Measurements from ENCODE around the gene IL1RAPL2. TPM values are rescaled to one million over a fixed set of nuclear protein-coding genes. Genes with fewer than 3 reads are reported as not detected.

Gene IL1RAPL2
- total and polyA plus RNA-seq, 2 donors (not counting 1 experiment from before 2014, with no cell fraction given) = not detected

DNA sequence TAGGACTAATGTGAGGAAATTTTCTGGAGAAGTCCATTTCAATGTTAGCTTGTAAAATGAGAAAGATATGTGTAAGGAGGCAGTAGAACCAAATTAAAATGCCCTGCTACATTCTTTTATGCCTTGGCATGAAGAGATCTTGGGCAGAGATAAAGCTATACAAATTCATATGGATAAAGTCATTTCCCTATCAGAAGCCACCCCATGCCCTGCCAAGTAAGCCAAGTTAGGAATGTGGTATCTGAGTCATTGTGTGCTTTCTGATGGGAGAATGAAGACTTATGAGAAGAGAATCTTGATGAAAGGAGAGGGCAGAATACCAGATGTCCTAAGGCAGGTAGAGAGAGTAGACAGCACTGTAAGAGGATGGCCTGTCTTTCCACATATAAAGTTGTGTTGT is 570.8 kb downstream of the IL1RAPL2 start:
- DNase-seq (no peak), ATAC-seq (ENCODE audit: low read depth) (no peak)
- Mint-ChIP-seq H3K27ac (no peak overlapping the region), H3K9me3 (ENCODE audit: insufficient read depth) (no peaks in the 10 kb centered on the region), H3K27me3 (no peaks in the 10 kb centered on the region), H3K4me3 (no peak overlapping the region), H3K4me1 (no peaks in the 10 kb centered on the region)
- Histone ChIP-seq H3K36me3 (replicated peaks in 1 of 2; ENCODE audit: control extremely low read depth in 1 of 2, control insufficient read depth in 1 of 2, extremely low read depth in 1 of 2, insufficient read depth in 2 of 2, low read length in 1 of 2) (no peaks in the 10 kb centered on the region), H3K4me1 (ENCODE audit: control insufficient read depth in 2 of 2, insufficient read depth in 2 of 2, low read length in 2 of 2) (no peaks in the 10 kb centered on the region), H3K27ac (ENCODE audit: low read length in 2 of 2) (no peak overlapping the region), H4K20me1 (ENCODE audit: control insufficient read depth, insufficient read depth, low read length, poor library complexity, severe bottlenecking) (no peaks in the 10 kb centered on the region), H3K9ac (ENCODE audit: low read length) (no peak overlapping the region), H3K4me2 (replicated peaks; ENCODE audit: low read depth, low read length, poor library complexity, severe bottlenecking) (no peak overlapping the region), H3K9me3 (ENCODE audit: control extremely low read depth in 1 of 3, control insufficient read depth in 2 of 3, insufficient read depth in 1 of 3, low read length in 2 of 3) (no peaks in the 10 kb centered on the region), H3K79me2 (ENCODE audit: control insufficient read depth, insufficient read depth, low read length) (no peaks in the 10 kb centered on the region), H3K4me3 (ENCODE audit: control extremely low read depth in 1 of 5, extremely low read depth in 1 of 5, insufficient read depth in 1 of 5, low read depth in 2 of 5, low read length in 4 of 5) (no peak overlapping the region), H3K27me3 (replicated peaks in 1 of 4; ENCODE audit: control extremely low read depth in 1 of 4, control insufficient read depth in 3 of 4, insufficient read depth in 4 of 4, low read length in 3 of 4) (no peaks in the 10 kb centered on the region), H2AFZ (ENCODE audit: insufficient read depth, low read depth, low read length, poor library complexity, severe bottlenecking) (no peak overlapping the region)
- intact Hi-C loops (cut with micrococcal nuclease) = no loop called here
- TF ChIP-seq EZH2 (IDR thresholded peaks at IDR 0.05; ENCODE audit: borderline replicate concordance, insufficient read depth, low read depth, low read length, poor library complexity, severe bottlenecking) = no peak
- TF ChIP-seq CTCF (IDR thresholded peaks at IDR 0.05) = no peak
- ChIA-PET CTCF (no interaction called here), POLR2A (no interaction called here)

GRCh38 chrX:105150036-105150435 is 584.0 kb downstream of the IL1RAPL2 start:
- no peak overlapping the region for H3K27ac ChIP-seq (ENCODE audit: low read length in 2 of 2)
- no peak overlapping the region for H3K9ac ChIP-seq (ENCODE audit: low read length)
- H3K4me2 ChIP-seq (replicated peaks; ENCODE audit: low read depth, low read length, poor library complexity, severe bottlenecking) = no peak overlapping the region
- H3K27me3 ChIP-seq (replicated peaks in 1 of 4; ENCODE audit: control extremely low read depth in 1 of 4, control insufficient read depth in 3 of 4, insufficient read depth in 4 of 4, low read length in 3 of 4) = no peaks in the 10 kb centered on the region
- CTCF ChIA-PET = no interaction called here
- no CpG with 5 or more reads among the region's 1 CpG for WGBS (ENCODE audit: insufficient coverage)
- H3K9me3 ChIP-seq (ENCODE audit: control extremely low read depth in 1 of 3, control insufficient read depth in 2 of 3, insufficient read depth in 1 of 3, low read length in 2 of 3) = no peaks in the 10 kb centered on the region
- DNase-seq (no peak), ATAC-seq (ENCODE audit: low read depth) (no peak)
- no peaks in the 10 kb centered on the region for H4K20me1 ChIP-seq (ENCODE audit: control insufficient read depth, insufficient read depth, low read length, poor library complexity, severe bottlenecking)
- Mint-ChIP-seq H3K9me3 (ENCODE audit: insufficient read depth) (no peaks in the 10 kb centered on the region), H3K27me3 (no peaks in the 10 kb centered on the region), H3K4me3 (no peak overlapping the region), H3K27ac (no peak overlapping the region), H3K4me1 (no peaks in the 10 kb centered on the region)
- no peaks in the 10 kb centered on the region for H3K4me1 ChIP-seq (ENCODE audit: control insufficient read depth in 2 of 2, insufficient read depth in 2 of 2, low read length in 2 of 2)
- H3K79me2 ChIP-seq (ENCODE audit: control insufficient read depth, insufficient read depth, low read length) = no peaks in the 10 kb centered on the region
- TF ChIP-seq EZH2 (IDR thresholded peaks at IDR 0.05; ENCODE audit: borderline replicate concordance, insufficient read depth, low read depth, low read length, poor library complexity, severe bottlenecking) (no peak), CTCF (IDR thresholded peaks at IDR 0.05) (no peak)
- H3K36me3 ChIP-seq (replicated peaks in 1 of 2; ENCODE audit: control extremely low read depth in 1 of 2, control insufficient read depth in 1 of 2, extremely low read depth in 1 of 2, insufficient read depth in 2 of 2, low read length in 1 of 2) = no peaks in the 10 kb centered on the region
- H2AFZ ChIP-seq (ENCODE audit: insufficient read depth, low read depth, low read length, poor library complexity, severe bottlenecking) = no peak overlapping the region
- intact Hi-C loops (cut with micrococcal nuclease) = no loop called here
- POLR2A ChIA-PET = no interaction called here
- no peak overlapping the region for H3K4me3 ChIP-seq (ENCODE audit: control extremely low read depth in 1 of 5, extremely low read depth in 1 of 5, insufficient read depth in 1 of 5, low read depth in 2 of 5, low read length in 4 of 5)

All from B cell (primary cell).